ENCODE results near the gene TTC23. TPM values are rescaled to one million over a fixed set of nuclear protein-coding genes. Genes with fewer than 3 reads are reported as not detected.

TTC23 gene
- total and polyA plus RNA-seq, 9 of the 15 experiments (the other 6 are each of a cell fraction or from before 2014, with no cell fraction given), result 0.41 to 4.5 (median 2.5) TPM

GRCh38 chr15:99115300-99116215 is 133.8 kb downstream of the TTC23 start:
- intact Hi-C loops (cut with micrococcal nuclease) (no loop called here), in situ Hi-C loops (cut with MboI) (no loop called here)
- BruUV-seq (replicated peaks), result no TSS peak
- no peaks in the 10 kb centered on the region for H3K9me1 ChIP-seq (ENCODE audit: control insufficient read depth, insufficient read depth, low read length)
- ATAC-seq, result no peak
- H3K9me3 ChIP-seq (replicated peaks; ENCODE audit: control insufficient read depth, insufficient read depth, low read depth, low read length), result no peaks in the 10 kb centered on the region
- peaks cover 6 to 40% of the 10 kb centered on the region in 2 experiments; a peak in 4 of 5 replicates for H3K27me3 ChIP-seq (ENCODE audit: control insufficient read depth in 2 of 2, insufficient read depth in 2 of 2, low read length in 2 of 2)
- H3K4me1 ChIP-seq (replicated peaks in 1 of 2; ENCODE audit: control insufficient read depth in 2 of 2, insufficient read depth in 2 of 2, low read length in 2 of 2), result no peaks in the 10 kb centered on the region
- H3K4me3 ChIP-seq, result no peak overlapping the region
- H2AFZ ChIP-seq (ENCODE audit: low read depth, low read length), result no peak overlapping the region
- ChIA-PET POLR2A (no interaction called here), CTCF (ENCODE audit: low intra/inter-chr PET ratio) (no interaction called here)
- no peak overlapping the region for H3K9ac ChIP-seq (ENCODE audit: insufficient read depth in 1 of 2, low read depth in 2 of 2, low read length in 2 of 2)
- no peaks in the 10 kb centered on the region for H4K20me1 ChIP-seq (replicated peaks; ENCODE audit: control insufficient read depth, insufficient read depth, low read length)
- WGBS (ENCODE audit: insufficient coverage, low coverage, missing lambda C conversion rate), result 13% methylated on average over 10 of the region's 11 CpGs
- H3K4me2 ChIP-seq (ENCODE audit: insufficient read depth, low read length), result no peak overlapping the region
- H3K27ac ChIP-seq (ENCODE audit: extremely low read depth, low read depth, low read length), result no peak overlapping the region
- H3K79me2 ChIP-seq (ENCODE audit: control insufficient read depth, insufficient read depth, low read length), result no peaks in the 10 kb centered on the region
- DNase-seq (ENCODE audit: extremely low read depth in 1 of 4, low spot score in 3 of 4), result no peak
- FAIRE-seq, result no peak
- H3K36me3 ChIP-seq (ENCODE audit: control insufficient read depth, insufficient read depth, low read length), result no peaks in the 10 kb centered on the region
- TF ChIP-seq IRF1 (CRISPR knock-in tag; IDR thresholded peaks at IDR 0.05; ENCODE audit: borderline replicate concordance) (no peak), PATZ1 (CRISPR knock-in tag; IDR thresholded peaks at IDR 0.05; ENCODE audit: borderline replicate concordance) (no peak), TCFL5 (CRISPR knock-in tag; conservative IDR thresholded peaks at IDR 0.05) (no peak), THRAP3 (IDR thresholded peaks at IDR 0.05; ENCODE audit: borderline replicate concordance) (no peak), KAT7 (CRISPR knock-in tag; IDR thresholded peaks at IDR 0.05; ENCODE audit: borderline replicate concordance) (no peak), ZBTB1 (CRISPR knock-in tag; IDR thresholded peaks at IDR 0.05; ENCODE audit: borderline replicate concordance, low read depth) (no peak), STAT5B (CRISPR knock-in tag; IDR thresholded peaks at IDR 0.05) (no peak), USF1 (CRISPR knock-in tag; IDR thresholded peaks at IDR 0.05) (no peak), TCF7L2 (IDR thresholded peaks at IDR 0.05; ENCODE audit: low read depth, low read length) (no peak), GABPA (tag; conservative IDR thresholded peaks at IDR 0.05; ENCODE audit: low read depth) (no peak), YY1 (IDR thresholded peaks at IDR 0.05; ENCODE audit: borderline replicate concordance in 1 of 3, control insufficient read depth in 1 of 3, extremely low read depth in 1 of 3, insufficient read depth in 3 of 3, insufficient read length in 1 of 3, insufficient replicate concordance in 2 of 3, low read depth in 1 of 3, low read length in 2 of 3) (no peak)

All from K562 (cell line).